ENCODE measurements around the gene INHBA.

The INHBA gene

DNA sequence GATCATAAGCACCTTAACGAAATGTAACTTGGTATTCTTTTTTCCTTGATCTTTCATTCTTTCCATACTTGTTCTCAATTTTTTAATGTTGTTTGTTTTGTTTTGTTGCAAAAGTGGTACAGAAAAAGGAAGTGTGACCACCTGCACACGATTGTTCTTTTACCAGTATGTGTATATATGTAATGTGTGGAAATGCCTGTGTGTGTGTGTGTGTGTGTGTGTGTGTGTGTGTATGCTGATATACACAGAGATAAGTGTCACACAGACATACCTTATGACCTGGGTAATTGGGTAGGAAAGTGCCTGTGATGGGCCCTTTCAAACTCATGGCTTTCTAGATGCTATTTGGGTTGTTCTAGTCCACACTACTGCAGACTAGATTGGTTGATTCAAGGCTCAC is 14.0 kb downstream of the INHBA start:
- DNase-seq = no peak

DNA sequence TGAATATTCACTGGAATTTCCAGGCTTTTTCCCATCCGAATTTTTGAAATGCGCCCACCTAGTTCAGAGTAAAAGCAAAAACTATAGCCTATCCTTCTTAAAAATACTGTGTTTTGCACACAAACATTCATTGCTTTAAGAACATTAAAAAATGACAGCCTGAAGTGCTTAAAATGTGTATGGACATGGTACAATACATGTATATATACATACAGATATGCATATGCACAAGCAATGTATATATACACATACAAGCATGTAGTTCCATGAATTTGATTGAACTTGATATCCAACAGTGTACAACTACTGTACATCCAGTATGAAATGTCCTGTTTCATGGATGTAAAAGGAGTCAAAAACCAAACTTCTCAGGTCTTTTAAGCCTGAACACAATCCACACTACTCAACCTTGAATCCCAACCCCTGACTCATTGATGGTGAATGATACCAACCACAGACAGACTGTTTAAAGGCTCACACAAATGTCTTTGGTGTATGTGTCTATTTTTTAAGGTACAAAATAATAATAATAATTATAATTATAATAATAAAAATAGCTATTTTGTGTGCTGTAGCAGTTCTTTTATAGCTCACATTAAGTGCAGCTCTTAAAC is 14.8 kb downstream of the INHBA start:
- no peak for DNase-seq

DNA sequence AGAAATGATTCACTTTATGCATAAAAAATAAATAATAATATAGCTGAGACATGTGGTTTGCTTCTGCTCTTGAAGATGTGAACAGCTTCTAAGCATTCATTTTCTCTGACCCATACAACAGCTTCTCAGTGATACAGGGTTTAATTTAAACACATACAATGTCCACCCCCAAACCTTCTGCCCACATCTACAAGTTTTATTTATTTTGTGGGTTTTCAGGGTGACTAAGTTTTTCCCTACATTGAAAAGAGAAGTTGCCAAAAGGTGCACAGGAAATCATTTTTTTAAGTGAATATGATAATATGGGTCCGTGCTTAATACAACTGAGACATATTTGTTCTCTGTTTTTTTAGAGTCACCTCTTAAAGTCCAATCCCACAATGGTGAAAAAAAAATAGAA is 17.2 kb downstream of the INHBA start:
- DNase-seq = no peak

DNA sequence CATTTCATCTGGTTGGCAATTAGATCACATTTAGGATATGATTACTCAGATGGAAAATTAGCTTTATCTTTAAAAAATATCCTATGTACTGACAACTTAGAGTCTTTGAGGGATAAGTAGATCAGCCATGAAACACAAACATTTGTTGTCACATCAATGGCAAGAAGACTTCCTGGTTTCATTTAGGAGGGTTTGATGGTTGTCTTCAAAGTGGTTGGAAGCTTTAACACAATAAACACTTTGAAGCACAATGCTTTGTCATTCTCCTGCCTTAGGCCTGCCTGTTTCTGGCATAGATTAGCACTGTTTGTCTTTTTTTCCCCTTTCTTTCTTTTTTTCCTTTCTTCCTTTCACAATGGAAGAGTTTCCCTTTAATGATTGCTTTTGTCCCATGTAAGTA is 20.5 kb downstream of the INHBA start:
- no peak for DNase-seq

DNA sequence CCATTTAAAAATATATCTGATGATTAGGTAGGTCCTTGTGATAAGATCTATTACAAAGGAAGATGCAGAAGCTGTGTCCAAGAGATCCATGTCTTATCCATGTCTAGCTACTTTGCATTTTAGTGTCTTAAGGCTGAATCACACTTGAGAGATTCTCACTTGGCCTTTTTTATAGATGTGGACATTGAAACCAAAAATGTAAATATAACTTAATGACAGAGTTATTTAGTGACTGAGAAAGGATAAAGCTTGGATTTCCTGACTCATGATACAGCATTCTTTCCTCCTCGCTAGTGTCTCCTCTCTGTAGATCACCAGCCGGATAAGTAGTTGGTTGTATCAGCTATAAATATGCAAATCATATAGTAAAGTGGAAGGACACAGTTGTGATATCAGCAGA is 23.3 kb downstream of the INHBA start:
- no peak for DNase-seq

DNA sequence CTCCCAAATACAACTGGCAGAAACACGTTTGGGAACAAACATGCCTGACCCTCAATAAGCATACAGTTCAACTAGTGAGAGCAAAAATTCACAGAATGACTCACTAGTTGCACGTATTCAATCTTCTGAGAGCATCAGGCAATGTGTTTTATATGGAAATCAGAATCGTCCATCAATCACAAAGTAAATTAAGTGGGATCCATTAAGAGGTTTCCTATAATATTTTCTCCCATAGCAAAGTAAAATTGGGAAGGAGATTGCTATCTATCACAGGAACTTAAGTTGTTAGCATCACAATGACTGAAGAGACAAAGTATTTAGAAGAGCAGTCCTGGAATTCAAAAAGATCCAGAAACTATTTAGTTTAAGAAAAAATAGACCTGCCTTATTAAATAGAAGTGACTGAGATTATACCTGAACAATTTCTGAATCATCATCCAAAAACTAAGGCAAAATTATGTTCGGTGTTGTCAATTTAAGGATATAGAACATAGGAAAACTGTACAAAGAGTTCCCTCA is 28.3 kb downstream of the INHBA start:
- no peak for DNase-seq

DNA sequence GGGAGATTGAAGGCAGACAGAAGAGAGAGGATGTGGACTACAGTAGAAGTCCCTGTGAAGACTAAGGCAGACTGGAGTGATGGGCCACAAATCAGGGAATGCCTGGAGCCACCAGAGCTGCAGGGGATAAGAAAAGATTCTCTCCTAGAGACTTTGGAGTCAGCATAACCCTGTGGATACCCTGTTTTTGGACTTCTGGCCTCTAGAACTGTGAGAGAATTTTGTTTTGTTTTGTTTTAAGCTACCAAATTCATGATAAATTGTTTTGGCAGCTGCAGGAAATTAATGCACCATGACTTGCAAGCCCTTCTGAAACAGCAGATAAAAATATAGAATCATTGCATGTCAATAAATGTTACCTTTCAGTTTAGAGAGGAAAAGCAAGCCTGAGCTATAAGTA is 41.3 kb downstream of the INHBA start:
- no peak for DNase-seq

DNA sequence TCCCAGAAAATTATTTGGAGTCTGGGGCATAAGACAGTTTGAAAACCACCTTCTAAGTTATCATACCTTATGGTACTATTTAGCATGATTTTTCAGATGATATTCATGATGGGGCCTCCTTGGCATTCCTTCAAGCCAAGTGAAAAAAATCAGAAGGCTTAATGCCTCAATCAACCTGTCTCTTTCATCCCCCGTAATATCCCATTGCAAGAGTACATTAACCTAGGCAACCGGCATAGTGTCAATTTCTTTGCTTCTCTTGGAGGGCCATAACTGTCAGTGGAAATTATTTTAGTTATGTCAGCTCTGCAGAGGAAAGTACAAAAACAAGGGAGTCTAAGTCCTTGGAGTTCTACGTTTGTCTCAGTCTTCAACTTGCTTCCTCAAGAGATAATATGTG is 43.4 kb downstream of the INHBA start:
- DNase-seq = no peak

DNA sequence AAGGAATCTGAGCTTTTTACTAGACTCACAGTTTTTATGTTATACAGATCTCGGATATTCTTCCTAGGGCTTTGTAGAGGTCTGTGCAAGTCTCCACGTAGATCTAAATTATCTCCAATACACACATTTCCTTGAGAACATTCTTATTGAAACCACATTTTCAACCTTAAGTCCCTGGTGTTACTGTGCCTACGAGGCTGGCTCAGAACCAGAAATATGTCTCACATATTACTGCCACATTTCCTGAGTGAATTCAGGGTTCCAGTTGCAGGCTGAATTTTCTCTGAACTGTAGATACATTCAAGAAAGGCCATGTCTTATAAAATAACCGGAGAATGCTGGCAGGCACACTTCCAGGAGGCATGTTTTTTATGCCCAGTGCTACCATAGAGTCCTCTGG is 46.5 kb downstream of the INHBA start:
- DNase-seq = no peak

DNA sequence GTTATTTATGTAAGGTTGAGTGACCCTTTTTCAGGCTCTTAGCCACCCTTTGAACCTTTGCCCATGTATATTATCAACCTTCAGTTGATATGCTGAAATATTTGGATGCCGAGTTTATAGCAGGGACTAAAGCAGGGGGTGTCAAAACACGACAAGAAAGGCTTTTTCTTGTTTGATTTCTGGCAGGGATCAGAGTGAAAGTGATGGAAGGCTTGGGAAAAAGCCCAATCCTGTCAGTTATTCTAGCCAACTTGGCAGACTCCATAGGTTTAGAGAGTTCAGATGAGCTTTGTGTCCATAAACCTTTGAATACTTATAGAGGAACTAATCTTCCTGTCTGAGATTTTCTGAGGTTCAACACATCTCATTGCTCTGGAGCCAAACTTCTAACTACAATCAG is 47.5 kb downstream of the INHBA start:
- no peak for DNase-seq

DNA sequence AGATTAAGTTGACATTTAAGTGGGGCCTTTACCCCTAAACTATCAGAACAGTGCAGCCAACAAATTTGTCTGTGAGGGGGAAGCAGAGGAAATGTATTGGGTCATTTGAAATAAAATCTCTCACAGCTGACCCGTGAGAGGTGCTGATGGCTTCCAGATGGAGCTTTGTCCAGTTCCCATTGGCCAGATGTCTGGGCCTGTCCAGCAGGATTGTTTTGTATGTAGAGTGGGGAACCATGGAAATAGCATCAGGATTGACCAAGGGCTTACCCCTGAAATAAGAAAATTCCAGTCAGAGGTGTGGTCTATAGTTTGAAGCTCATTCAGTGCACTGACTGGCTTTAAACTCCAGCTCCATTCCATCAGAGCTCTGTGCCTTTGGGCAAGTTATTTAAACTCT is 50.6 kb downstream of the INHBA start:
- DNase-seq = no peak

DNA sequence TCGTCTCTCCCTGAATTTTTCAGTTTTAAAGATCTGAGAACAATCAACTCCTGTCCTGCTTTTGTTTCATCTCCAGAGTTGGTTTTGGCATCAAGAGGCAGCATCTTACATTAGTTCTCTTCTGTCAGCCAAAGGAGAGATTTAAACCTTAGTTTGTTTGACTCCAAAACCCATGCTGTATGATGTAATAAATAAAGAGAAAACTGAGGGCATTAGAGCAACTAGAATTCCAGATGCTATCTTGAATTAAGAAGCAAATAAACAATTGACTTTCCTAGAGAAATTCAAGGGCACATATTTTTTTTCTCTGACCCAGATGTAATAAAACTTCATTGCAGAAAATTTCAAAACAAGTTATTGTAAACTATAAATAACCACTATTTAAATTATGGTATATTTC is 54.4 kb downstream of the INHBA start:
- DNase-seq = no peak

DNA sequence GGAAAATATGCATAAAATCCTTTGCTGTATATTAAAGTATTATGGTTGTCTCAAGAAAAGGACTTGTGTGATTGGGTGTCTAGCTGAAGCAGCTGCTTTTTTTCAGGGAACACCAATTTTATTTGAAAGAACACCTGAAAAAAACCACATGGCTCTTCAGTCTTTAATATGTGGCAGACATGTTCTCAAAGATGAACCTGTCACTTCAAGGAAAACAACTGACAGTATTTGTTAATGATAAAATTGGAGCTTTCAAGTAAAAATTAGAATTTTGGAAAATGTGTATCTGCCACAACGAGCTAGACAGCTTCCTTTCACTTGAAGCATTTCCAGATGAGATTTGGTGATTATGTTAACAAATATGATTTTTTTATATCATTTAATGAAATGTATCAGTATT is 59.3 kb downstream of the INHBA start:
- DNase-seq = no peak

DNA sequence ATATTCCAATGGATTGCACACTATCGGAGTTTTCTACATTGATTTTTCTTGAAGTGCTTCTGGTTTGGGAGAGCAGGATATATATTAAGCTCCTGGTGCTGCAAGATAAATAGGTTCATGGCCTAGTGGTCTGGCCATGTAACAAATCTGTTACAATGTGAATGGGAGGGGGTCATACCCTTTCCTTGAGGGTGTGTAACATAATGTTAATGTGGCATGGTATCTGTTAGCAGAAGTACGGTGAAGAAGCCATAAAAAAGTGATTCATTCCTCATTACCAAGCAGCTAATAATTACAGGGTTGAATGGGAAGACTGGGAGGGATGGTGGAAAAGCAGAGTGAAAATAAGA is 61.2 kb downstream of the INHBA start:
- DNase-seq = no peak

DNA sequence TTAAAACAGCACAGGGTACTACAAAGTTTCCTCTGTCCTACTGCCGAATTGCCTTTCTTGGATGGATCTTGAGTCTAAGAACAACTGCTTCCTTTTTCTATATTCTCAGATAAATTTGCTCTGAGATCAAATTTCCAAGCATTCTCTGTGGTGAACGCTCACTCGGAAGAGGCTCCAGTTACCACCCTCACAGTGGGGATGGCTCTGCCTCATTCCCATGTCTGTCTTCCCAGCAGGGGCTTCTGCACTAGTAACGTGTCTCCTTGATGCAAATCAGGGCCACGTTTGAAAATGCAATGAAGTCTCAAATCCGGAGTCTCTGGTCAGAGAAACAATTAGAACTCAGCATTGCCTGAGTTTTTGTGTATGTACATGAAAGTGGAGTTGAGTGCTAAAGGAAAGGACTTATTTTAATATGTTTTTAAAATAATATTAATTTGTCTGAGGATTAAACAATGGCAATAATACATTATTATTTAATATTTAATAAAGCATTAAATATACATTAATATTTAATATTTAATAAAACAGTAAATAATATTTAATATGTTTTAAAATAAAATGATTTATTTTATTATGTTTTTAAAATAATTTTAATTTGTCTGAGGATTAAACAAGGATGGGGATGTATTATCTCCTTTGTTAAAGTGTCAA is 61.8 kb downstream of the INHBA start:
- no peak for DNase-seq

DNA sequence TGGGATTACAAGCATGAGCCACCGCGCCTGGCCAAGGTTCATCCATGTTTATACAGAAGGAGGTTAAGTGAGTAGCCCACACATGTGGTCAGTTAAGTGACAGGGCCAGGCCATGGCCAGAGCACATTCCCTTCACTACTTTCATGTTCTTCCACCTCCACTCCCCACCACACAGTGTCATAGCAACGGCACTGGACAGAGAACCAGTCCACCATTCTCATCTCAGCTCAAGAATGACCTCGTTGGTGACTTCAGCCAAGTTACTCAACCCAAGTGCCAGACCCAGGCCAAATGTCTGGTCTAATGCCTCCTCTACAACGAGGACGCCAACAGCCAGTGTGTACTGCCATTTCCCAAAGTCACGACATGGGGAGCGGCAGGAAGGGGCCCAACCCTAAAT is 62.4 kb downstream of the INHBA start:
- DNase-seq = no peak

DNA sequence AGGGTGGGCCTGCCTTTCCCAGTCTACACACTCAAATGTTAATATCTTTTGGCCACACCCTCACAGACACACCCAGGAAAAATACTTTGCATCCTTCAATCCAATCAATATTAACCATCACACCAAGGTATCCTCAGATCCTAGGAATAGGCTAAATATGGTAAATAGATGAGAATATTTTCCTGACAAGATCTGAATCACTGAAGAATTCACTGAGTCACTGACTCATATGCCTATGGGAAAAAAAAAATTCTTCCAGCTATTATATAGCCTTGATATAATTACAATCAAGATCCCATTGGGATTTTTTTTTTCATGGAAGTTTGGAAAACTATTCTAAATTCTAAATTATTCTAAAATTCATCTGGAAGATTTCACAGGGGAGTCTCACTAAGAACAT is 65.8 kb downstream of the INHBA start:
- no peak for DNase-seq

Data from right kidney (tissue), 1 donor.